Stimulated activated CD4-positive, alpha-beta T cell treated with anti-CD3 and anti-CD28 coated beads, TNF-alpha, amount 100 ng/mL, for 48 hours (primary cell): ENCODE measurements around the gene NSMCE1.

ENCODE experiments used
- DNase-seq, 3 donors: peaks; one replicate each; pipeline ENCODE4 v3.0.0-alpha.2; 2020; ENCODE audit warnings: low read depth in 3 of 3

The NSMCE1 gene

DNA sequence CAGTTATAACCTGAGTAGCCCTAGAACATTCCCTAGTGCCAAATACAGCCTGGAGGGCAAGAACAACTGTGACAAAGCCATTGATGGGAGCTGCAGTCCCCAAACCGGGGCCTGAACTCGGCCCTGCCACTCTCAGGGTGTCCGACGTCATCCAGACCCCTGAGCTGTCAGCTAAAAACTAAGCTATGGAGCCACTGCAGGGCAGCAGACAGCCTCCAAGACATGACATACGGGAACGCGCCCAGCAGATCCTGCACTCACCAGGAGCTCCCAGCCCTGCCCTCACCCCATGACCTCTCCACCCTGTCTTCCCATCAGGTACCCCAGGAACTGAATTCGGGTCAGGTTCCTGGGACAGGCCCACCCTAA, 36.9 kb downstream of the NSMCE1 start:
- DNase-seq: no peak

DNA sequence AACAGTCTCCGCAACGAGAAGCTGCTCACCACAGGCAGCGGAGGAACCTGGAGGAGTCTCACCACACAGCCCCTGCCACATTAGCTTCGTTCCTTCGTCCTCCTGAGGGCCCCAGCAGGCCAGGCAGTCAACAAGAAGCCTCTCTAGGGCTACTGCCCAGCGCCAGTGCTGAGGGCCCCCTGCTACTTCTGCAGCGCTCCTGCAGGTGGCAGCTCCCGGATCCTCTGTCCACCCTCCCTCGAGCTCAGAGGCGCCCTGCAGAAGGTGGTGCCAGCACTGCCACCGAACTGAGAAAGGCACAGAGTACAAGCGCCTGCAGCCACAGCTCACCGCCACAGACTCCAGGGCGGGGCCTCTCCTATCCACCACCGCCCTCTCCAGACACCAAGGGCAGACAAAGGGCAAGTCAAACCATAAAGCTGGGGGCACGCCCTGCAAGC, 38.0 kb downstream of the NSMCE1 start:
- DNase-seq: peak in 2 of 3 donors; percentile 60 to 65

DNA sequence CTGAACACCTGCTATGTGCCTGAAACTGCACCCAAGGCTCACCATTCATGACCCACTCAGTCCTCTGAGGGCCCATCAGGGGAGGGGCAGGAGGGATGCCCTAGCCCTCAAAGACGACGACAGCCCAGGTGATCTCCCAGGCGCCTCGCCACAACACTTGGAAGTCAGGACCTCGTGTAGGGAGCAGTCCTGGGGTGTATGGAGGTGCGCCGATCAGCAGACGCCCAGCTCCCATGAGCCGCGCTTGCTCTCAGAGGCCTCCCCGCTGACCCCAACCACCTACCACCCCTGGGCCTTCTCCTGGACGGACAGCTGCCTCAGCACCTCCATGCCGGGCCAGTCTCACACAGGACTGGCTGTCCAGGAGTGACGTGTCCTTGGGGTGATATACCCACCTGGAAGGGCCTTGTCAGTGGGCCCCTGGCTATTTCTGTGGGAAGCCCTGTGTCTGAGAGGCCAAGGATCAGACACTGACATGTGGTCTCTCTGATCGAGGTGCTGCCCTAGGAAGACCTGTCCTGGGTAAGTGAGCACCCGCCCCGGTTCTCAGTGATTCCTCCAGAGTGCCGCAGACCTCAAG, 38.6 kb downstream of the NSMCE1 start:
- DNase-seq: no peak

DNA sequence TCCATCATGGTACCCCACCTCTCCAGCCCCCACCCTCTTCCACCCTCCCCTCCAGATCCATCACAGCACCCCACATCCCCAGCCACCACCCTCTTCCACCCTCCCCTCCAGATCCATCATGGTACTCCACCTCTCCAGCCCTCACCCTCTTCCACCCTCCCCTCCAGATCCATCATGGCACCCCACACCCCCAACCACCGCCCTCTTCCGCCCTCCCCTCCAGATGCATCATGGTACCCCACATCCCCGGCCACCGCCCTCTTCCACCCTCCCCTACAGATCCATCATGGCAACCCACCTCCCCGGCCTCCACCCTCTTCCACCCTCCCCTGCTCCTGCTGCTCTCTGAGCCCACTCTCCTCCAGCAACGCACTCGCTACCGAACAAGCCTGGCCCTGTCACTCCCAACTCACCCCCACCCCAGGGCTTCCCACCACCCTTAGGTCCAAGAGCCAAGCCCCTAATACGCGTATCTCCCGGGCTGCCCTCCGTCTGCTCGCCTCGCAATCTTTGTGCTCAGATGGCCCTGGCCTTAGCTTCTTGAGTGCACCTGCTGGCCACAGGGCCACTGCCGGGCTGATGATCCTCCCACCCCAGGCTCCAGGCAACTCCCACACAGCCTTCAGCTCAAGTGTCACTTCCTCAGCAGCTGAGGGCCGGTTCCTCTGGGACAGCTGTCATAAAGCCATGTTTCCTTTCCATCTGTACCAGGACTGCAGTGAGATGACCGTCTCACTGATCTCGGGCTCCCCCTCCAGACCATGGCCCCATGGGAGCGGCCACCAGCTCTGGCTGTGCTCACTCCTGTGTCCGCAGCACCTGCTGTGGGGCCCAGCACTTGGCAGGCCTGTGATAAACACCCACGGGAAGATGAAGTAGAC, 39.7 kb downstream of the NSMCE1 start:
- DNase-seq: no peak

DNA sequence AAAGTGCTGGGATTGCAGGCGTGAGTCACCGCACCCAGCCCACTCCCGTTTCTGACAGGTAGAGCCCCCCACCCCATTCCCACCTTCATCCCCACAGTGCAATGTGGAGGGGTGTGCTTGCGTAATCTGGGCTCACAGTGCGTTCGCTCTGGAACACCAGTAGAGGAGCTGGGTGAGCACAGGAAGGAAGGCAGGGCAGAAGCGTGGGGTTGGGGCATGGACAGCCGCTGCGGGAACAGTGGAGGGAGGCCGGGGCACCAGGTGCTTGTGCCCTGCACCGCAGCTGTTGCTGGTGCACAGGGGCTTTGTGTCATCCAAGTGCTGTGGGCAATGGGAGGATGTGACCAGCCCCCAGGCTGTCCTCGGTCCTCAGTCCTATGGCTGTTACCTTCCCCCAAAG, 40.5 kb downstream of the NSMCE1 start:
- DNase-seq: no peak

DNA sequence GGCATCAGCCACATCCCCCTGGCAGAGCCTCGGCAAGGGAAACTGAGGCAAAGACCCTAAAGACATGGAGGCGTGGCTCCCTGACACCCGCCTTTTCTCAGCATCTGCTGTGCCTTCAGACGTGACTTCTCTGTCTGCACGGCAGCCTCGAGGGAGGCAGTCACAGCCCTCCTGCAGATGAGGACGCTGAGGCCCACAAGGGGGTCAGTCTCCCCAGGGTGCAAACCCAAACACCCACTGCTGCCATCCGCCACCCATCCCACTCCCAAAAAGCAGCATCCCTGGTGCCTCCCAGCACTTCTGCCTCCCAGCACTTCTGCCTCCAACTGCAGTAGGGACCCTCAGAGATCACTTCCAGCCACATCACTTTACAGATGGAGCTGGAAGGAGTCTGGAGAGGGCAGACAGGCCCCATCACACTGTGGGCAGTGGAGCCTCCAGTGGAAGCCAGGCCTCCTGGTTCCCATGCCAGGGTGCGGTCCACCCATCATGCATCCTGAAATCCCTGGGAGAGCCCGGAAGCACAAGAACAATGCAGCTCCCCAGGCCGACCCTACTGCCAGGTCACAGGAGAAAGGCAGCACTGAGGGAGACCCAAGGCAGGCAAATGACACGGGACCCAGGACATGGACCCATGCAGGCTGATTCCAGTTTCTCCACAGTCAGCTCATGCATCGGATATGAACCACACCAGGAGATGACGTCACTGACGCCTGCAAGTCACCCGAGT, 41.4 kb downstream of the NSMCE1 start:
- DNase-seq: no peak

DNA sequence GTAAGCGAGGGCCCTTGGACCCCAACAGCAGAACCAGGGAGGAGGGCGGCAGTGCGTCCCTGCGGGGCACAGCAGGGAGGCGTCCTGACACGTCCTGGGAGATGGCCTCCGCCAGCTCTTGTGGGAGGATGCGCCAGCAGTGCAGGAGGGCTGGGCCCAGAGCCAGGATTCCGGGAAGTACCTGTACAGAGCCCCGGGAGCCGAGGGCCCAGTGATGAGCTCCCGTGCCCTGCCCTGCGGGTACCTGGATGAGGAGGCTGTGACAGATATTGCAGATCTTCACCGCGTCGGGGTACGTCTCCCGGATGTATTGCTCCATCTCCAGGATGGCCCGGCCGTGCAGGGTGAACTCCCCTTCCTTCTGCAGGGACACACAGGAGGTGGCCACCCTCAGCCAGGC, 42.1 kb downstream of the NSMCE1 start:
- DNase-seq: no peak

DNA sequence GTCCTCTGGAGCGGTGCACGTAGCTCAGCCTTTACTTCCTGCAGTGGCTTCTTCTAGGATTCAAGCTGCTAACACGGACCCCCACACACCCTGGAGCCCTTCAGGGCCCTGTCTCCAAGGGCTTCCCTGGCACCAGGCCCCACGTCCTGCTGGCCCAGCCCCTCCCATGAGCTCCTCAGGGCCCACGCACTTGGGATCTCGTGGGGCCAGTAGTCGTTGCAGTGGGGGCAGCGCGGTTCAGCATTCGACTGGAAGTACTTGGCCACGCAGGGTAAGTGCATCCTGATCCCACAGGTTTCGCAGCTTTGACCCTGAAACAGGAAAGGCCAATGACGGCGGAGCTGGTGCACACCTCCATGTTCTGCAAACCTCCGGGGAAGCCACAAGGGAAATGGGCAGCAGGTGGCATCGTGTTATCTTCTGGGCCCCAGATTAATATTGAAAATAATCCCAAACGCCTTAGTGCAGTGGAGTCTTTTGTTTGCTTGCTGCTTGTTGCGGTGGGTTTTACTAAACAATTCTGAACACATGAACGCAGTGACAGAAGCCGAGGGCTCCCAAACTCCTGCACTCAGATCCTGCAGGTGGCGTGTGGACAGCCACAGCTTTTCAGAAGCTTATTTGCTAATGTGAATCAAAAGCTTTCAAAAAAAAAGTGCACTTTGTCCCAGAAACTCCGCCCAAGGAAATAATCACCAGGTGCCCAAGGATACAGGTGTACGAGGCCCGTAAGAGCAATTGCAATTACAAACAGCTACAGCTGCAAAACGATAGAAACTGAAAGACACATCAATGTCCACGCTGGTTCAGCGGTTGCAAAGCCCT, 42.8 kb downstream of the NSMCE1 start:
- no peak for DNase-seq

DNA sequence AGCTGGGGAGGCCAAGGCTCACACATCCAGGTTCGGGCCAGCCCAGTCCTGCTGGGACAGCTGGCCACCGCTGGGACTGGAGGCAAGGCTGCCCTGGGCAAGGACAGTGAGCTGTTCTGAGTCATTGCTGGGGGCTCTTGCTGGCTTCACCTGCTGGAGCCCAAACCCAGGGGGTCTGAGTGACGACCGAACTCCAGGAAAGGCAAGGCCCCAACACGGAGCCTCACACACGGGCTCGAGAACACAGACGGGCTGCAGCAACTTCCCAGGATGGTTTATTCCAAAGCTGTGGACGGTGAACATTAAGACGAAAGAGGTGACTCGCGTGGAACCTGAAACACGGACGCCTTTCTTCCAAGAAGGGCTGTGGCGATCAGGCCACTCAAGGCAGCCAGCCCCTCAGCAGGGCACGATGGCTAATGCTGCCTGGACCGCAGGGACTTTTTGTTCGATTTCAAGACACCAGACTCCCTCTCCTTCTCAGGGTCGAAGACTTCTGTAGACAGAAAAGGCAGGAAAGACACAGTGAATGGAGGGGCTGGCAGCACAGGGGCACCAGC, 43.8 kb downstream of the NSMCE1 start:
- no peak for DNase-seq

DNA sequence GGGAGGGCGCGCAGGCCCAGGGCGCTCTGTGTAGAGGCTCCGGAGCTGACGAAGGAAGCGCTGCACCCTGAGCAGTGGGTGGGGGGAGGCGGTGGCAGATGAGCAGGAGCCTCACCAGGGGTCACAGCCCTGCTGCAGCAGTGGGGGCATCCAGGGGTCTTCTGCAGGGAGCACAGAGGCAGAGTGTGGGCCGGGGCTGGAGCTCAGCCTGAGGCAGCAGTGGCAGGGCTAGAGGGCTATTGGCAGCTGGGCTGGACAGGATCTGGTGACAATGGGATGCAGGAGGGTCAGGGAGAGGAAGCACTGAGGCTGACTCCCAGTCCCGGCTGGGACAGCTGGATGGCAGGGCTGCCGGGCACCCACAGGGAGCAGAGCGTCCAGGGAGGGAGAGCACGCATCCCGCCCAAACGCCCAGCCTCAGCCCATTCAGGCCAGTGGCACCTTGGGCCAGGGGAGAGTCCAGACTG, 44.3 kb downstream of the NSMCE1 start:
- DNase-seq: no peak

DNA sequence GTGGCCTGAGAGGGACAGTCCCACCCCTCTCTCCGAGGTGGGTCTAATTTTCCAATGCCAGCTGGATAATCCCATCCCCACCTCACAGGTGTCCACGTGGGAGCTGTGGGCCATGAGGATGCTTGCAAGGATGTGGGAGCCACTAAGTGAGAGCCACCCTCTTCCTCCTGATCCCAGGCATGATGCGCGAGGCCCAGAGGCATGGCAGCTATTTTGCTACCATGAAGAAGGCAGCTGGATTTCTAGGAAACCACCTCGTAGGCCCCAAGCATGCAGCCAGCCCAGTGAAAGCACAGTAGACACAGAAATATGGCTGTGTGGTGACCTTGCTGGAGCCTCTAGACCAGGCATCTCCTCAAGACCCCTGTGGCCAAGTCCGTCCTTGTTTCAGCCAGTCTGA, 44.9 kb downstream of the NSMCE1 start:
- DNase-seq: no peak

DNA sequence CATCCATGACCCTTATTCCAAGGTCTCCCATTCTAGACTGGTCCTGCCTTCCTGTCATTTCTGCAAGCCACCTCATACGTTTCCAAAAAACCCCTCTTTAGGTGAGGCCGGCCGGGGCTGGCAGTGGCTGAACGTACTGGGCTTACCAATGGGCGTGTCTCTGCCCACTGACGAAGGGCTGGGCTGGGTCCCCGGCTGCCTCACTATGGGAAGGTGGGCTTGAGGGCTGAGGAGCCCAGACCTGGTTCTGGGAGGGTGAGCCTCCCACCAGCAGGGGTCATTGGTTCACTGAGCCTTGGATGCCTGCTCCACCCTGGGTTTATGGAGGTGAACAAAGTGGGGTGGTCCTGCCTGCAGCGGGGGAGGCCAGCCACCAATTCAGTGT, 45.4 kb downstream of the NSMCE1 start:
- no peak for DNase-seq

DNA sequence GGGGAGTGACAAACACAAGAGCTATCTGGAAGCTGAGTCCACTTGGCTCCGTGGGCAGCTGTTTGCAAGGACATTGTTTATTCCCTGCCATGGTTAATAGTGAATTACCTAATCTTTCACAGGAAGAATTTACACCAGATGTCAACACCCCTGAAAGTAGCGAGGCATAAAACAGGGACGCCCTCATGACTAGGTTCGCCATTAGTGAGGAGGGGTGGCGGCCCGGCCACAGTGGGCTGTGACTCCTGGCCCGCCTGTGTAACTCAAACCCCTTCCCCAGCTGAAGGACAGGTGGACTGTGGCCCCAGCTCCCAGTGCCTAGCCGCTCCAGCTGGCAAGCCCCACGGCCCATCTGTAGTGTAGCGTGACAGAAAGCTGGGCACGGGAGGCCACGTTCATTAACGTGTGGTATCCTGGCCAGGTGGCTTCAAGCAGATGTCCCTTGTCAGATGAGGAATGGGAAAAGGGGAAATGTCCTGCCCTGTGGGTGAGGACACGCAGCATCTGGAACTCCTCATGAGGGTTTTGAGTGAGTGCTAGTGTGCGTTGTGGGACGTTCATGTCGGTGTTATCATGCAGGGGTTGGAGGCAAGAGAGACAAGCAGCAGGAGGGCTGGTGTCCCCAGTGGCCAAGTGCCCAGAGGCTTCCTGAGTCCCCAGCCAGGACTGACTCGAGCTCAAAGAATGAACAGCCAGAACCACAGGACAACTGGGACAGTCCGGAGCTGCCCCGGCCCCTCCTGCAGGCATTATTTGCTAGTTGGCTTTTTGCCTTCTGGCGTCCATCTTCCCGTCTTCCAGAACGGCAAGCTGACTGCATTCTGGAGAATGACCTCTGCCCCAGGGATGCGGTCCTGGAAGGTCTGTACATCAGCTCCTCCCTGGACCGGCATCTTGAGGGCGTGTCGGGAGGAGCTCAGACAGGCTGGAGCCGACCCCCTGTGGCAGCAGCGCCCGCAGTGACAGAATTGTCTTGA, 46.0 kb downstream of the NSMCE1 start:
- DNase-seq: no peak

DNA sequence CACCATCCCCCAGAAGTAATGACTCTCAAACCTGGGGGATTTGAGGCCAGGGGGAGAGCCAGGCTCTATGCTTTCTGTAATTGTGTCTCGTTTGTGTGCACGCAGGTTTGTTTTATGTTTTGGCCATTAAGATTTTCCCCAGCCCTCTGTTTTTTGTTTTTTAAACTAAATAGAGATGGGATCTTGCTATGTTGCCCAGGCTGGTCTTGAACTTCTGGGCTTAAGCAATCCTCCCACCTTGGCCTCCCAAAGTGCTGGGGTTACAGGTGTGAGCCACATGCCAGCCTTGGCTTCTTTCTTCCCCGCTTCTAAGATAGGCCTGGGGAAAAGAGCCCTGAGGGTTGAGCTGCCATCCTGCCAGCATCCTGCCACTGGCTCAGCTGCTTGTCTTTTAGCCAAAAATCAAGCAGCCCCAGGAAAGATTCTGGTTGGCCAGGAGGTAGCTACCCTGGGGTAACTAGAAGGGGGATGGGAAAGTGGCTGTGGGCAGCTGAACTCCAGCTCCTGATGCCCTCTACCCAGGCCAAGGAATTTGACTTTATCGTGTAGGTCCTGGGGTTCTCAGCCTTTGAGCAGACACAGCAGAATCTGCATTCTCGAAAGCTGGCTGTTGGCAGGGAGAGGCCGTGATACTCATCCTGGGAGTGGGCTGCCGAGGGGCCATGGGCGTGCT, 46.9 kb downstream of the NSMCE1 start:
- no peak for DNase-seq

DNA sequence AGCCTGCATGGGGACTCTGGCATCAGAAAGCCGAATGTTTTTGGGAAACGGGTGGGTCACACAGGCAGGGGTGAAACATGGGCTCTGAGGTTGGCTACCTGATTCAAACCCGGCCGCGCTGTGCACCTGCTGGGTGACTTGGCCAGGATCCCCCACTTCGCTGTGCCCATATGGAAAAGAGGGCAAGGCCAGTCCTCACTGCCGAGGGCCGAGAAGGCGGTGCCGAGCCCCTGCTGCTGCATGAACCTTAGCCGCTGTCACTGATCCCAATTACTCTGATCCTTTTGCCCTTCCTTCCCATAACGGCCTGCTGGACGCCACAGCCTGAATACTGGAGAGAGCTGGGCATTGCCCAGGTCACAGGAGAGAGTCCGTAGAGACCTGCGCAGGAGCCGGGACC, 47.6 kb downstream of the NSMCE1 start:
- no peak for DNase-seq

DNA sequence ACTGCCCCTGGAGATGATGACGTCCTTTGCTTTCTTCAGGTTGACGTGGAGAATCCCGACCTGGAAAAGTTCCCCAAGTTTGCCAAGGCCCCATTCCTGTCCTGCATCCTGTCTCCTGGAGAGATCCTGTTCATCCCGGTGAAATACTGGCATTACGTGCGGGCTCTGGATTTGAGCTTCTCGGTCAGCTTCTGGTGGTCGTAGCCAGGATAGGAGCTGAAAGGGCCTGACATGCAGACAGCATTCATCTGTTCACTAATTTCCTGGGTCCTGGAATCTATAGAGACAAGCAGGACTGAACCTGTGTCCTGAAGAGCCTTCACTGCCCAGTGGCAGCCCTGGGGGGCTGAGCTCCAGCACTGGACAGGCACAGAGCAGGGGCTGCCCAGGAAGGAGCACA, 48.0 kb downstream of the NSMCE1 start:
- DNase-seq: no peak

DNA sequence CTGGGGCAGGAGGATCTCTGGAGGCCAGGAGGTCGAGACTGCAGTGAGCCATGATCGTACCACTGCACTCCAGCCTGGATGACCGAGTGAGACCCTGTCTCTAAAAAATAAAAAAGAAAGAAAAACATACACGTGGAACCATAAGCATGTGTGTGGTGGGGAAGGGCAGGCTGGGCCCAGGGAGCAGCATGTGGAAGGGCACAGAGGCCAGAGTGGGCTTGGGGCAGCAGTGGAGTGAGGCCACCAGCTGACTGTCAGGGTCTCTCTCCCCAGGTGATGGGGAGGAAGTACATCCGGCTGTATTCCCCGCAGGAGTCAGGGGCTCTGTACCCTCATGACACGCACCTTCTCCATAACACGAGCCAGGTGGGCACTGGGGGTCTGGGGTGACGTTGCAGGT, 48.5 kb downstream of the NSMCE1 start:
- DNase-seq: no peak

DNA sequence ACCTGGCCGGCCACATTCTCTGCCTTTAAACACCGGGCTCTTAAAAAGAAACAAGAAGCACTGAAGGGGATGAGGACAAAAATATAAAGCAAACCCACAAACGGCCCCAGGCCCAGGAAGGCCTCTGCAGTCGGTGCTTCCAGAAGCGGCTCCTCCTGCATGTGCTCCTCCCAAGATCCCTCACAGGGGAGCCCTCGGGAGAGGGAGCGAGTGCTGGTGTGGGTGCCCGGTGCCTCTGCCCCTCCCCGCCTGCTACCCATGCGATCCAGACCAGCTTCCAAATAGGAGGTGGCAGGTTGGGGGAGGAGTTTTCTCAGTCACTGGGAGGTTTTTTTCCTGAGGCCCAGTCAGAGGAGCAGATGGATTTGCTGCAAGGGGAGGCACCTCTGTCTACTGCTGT, 49.4 kb downstream of the NSMCE1 start:
- DNase-seq: no peak

DNA sequence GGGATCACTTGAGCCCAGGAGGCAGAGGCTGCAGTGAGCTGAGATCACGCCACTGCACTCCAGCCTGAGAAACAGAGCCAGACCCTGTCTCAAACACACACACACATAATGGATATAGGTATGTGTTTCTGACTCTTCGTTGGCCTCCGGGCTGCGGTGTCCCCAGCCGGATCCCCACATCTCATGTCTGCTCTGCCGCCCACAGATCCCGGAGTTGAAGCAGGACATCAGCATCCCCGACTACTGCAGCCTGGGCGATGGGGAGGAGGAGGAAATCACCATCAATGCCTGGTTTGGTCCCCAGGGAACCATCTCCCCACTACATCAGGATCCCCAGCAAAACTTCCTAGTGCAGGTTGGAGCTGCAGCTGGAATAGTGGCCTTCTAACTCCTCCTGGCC, 49.8 kb downstream of the NSMCE1 start:
- DNase-seq: no peak

DNA sequence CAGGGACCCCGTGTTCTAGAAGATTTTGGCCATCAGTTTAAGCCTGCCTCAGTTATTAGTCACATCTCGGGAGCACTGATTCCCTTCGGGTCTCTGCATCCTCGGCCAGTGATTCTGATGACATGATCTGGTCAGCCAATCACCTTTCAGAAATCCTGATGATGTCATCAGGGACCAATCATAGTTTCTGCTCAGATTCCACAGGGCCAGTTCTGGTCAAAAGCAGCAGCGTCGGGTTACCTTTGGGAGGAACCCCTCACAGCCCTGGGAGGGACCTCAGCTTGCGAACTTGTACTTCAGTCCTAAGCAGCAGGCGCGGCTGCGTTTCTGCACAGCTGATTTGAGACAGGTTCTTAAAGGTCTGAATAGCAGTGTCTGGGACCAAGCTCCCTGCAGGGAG, 51.3 kb downstream of the NSMCE1 start:
- no peak for DNase-seq
